GM13977 (cell line): ENCODE data around the gene ACIN1.

Experiments
- DNase-seq: peaks from one replicate; pipeline ENCODE4 v3.0.0; 2012; ENCODE audit warnings: low spot score
- in situ Hi-C: fragments of 300-500 bp; cut with MboI; formaldehyde crosslinking; loops from one replicate; pipeline ENCODE4 v1.12.0; 2022; ENCODE audit warnings: low sequenced_read_pairs, low pct_unique_long_range_greater_than_20kb, mixed read lengths, inconsistent platforms; ENCODE audit not compliant: unreplicated experiment
- TF ChIP-seq, protein P1 (sequence below): IDR thresholded peaks from 2 replicates; pipeline ENCODE4 v1.5.1; 2012; ENCODE audit warnings: mild to moderate bottlenecking, control low read depth; ENCODE audit not compliant: insufficient read depth; ENCODE audit errors: extremely low read depth, missing control alignments

ACIN1 gene

DNA sequence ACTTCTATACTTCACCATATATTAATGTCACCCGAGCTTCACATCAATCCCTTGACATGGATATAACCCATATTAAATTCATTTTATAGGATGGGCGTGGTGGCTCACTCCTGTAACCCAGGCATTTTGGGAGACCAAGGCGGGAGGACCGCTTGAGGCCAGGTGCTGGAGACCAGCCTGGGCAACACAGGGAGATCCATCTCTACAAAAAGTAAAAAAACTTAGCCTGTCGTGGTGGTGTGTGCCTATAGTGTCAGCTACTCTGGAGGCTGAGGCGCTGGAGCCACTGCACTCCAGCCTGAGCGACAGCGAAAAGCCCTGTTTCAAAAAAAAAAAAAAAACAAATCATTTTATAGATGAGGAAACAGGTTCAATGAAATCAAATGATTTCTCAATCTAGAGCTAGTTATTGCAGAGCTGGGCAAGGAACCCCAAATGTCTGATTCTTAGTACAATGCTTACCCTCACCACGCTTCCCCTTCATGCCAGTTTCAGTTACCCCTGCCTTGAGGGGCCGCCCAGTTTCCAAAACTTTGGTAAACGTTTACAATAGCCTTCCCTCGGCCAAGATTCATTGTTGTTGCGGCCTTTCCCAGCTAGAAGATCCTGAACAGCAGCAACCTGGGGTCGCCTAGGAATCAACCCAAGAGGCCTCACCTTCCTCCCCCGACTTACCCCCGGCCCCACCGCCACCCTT is 61.0 kb downstream of the ACIN1 start:
- DNase-seq: no peak
- in situ Hi-C loops: no loop called here
- TF ChIP-seq, protein P1, sequence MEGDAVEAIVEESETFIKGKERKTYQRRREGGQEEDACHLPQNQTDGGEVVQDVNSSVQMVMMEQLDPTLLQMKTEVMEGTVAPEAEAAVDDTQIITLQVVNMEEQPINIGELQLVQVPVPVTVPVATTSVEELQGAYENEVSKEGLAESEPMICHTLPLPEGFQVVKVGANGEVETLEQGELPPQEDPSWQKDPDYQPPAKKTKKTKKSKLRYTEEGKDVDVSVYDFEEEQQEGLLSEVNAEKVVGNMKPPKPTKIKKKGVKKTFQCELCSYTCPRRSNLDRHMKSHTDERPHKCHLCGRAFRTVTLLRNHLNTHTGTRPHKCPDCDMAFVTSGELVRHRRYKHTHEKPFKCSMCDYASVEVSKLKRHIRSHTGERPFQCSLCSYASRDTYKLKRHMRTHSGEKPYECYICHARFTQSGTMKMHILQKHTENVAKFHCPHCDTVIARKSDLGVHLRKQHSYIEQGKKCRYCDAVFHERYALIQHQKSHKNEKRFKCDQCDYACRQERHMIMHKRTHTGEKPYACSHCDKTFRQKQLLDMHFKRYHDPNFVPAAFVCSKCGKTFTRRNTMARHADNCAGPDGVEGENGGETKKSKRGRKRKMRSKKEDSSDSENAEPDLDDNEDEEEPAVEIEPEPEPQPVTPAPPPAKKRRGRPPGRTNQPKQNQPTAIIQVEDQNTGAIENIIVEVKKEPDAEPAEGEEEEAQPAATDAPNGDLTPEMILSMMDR: no peak

DNA sequence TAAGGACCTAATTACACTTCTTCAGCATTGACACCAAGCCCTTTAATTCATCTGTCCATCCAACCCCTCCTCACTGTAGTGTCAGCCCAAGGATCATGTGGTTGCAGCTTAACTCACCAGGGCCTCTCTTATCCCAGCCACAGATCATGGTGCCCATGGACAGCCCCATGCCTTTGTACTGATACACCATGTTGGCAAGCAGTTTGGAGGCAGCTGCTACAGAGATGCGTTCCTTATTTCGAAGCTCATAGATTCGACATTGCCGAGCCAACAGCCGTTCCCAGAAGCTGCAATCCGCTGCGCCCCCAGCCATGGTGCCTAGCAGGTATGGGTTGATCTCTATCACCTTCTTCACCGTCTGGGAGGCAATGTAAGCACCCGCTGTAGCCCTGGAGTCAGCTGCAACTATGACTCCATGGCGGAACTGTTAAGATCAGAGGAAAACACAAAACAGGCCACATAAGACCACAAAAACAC is 61.6 kb downstream of the ACIN1 start:
- TF ChIP-seq, protein P1: no peak
- DNase-seq: no peak
- in situ Hi-C loops: no loop called here

GRCh38 chr14:23030936-23031335 is 64.0 kb downstream of the ACIN1 start:
- TF ChIP-seq, protein P1: no peak
- in situ Hi-C loops: no loop called here
- no peak for DNase-seq

GRCh38 chr14:23028799-23029198 is 66.1 kb downstream of the ACIN1 start:
- DNase-seq: no peak
- TF ChIP-seq, protein P1: no peak
- in situ Hi-C loops: no loop called here

DNA sequence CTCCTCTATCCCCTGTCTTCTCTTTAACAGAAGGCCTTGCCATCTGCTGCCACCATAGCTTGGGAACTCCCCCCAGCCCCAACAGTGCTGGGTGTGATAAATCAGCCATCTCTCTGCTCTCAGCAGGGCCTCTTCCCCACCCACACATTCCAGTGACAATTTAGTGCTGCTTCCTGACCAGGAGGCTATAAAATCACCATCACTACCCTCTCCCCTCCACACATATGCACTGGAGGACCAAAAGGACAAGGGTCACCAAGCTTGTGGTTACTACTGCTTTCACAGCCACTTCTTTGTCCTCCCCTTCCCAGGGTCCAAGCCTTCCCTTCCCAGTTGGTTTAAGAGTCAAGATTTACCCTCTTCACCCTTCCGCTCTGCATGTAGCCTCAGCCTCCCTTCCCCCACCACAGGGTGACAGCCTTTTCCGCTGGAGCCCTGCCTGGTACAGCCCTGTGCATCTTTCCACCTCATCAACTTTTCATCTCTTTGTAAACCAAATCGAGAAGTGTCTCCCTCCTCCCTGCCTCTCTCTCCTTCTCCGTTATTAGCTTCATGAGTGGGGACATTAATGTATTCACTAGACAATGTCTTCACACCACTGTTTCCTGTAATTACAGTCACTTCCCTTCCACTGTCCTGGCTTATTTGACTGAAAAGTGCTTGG is 69.7 kb downstream of the ACIN1 start:
- DNase-seq: no peak
- in situ Hi-C loops: no loop called here
- TF ChIP-seq, protein P1: no peak

DNA sequence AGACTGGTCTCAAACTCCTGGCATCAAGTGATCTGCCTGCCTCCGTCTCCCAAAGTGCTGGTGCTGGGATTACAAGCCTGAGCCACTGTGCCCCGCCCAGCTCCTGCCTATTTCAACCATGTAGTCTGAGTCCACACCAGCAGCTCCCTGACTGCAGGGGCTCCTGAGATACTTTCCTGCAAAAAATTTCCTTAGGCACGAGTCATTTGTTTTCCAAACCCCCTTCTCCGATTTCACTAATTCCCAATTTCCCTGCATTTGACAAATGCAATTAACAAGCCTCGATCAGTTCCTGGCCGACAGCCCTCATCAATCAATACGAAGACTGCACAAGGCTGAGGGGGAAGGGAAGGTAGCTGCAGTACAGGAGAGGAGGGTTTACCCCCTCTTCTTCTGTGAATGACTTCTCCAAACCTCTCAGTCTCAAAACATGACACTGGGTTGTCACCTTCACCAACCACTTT is 70.3 kb downstream of the ACIN1 start:
- DNase-seq: no peak
- in situ Hi-C loops: no loop called here
- TF ChIP-seq, protein P1: no peak
